ENCODE data around the gene REELD1.

REELD1 gene

GRCh38 chr4:146260521-146260920 lies 46.2 kb downstream of the REELD1 start:
- H3K27ac ChIP-seq: no peak overlapping the region
- no peaks in the 10 kb centered on the region for H3K36me3 ChIP-seq (replicated peaks)
- in situ Hi-C loops (cut with HindIII; ENCODE audit: low pct_ligation_motif_present, low sequenced_read_pairs): no loop called here
- H3K27me3 ChIP-seq (replicated peaks): no peaks in the 10 kb centered on the region
- no peak for DNase-seq
- H3K4me3 ChIP-seq (ENCODE audit: low read depth, low read length): no peak overlapping the region
- TF ChIP-seq CTCF (IDR thresholded peaks at IDR 0.05; ENCODE audit: low read depth, low read length, missing control alignments): no peak

GRCh38 chr4:146261041-146261440 lies 46.7 kb downstream of the REELD1 start:
- TF ChIP-seq CTCF (IDR thresholded peaks at IDR 0.05; ENCODE audit: low read depth, low read length, missing control alignments): no peak
- Histone ChIP-seq H3K27me3 (replicated peaks) (no peaks in the 10 kb centered on the region), H3K4me3 (ENCODE audit: low read depth, low read length) (no peak overlapping the region), H3K27ac (no peak overlapping the region), H3K36me3 (replicated peaks) (no peaks in the 10 kb centered on the region)
- in situ Hi-C loops (cut with HindIII; ENCODE audit: low pct_ligation_motif_present, low sequenced_read_pairs): no loop called here
- no peak for DNase-seq

- in situ Hi-C loops (cut with HindIII; ENCODE audit: low pct_ligation_motif_present, low sequenced_read_pairs): no loop called here
- no peak for TF ChIP-seq CTCF (IDR thresholded peaks at IDR 0.05; ENCODE audit: low read depth, low read length, missing control alignments)
- H3K4me3 ChIP-seq (ENCODE audit: low read depth, low read length): no peak overlapping the region
- H3K27me3 ChIP-seq (replicated peaks): no peaks in the 10 kb centered on the region
- no peak for DNase-seq
- H3K36me3 ChIP-seq (replicated peaks): no peaks in the 10 kb centered on the region
- H3K27ac ChIP-seq: no peak overlapping the region
Measured at GRCh38 chr4:146263793-146264192, 49.5 kb downstream of the REELD1 start.

GRCh38 chr4:146265950-146266490 lies 51.7 kb downstream of the REELD1 start:
- Histone ChIP-seq H3K27ac (no peak overlapping the region), H3K36me3 (replicated peaks) (no peaks in the 10 kb centered on the region), H3K4me3 (ENCODE audit: low read depth, low read length) (no peak overlapping the region), H3K27me3 (replicated peaks) (no peaks in the 10 kb centered on the region)
- DNase-seq: no peak
- no peak for TF ChIP-seq CTCF (IDR thresholded peaks at IDR 0.05; ENCODE audit: low read depth, low read length, missing control alignments)
- in situ Hi-C loops (cut with HindIII; ENCODE audit: low pct_ligation_motif_present, low sequenced_read_pairs): no loop called here

- DNase-seq: no peak
Measured at GRCh38 chr4:146267826-146268225, 53.5 kb downstream of the REELD1 start.

More at GRCh38 chr4:146267826-146268225, 53.5 kb downstream of the REELD1 start:
- TF ChIP-seq CTCF (IDR thresholded peaks at IDR 0.05; ENCODE audit: low read depth, low read length, missing control alignments): no peak
- in situ Hi-C loops (cut with HindIII; ENCODE audit: low pct_ligation_motif_present, low sequenced_read_pairs): no loop called here
- no peak overlapping the region for H3K4me3 ChIP-seq (ENCODE audit: low read depth, low read length)
- no peak overlapping the region for H3K27ac ChIP-seq
- no peaks in the 10 kb centered on the region for H3K27me3 ChIP-seq (replicated peaks)
- no peaks in the 10 kb centered on the region for H3K36me3 ChIP-seq (replicated peaks)

Measured in brain microvascular endothelial cell (primary cell).